ENCODE measurements around the gene XCL1. TPM values are rescaled to one million over a fixed set of nuclear protein-coding genes. Genes with fewer than 3 reads are reported as not detected.
"Not testable (repeated sequence)": the region's sequence is repeated elsewhere in the genome, so short reads cannot be mapped to it uniquely, and the experiment has no call there.

XCL1 gene
- total and polyA plus RNA-seq, 2 donors (not counting 3 experiments of a cell fraction or from before 2014, with no cell fraction given), result not detected

GRCh38 chr1:168535536-168535935, 40.9 kb upstream of the XCL1 start:
- CTCF ChIA-PET, result no interaction called here
- dilution Hi-C loops (cut with MboI; ENCODE audit: extremely low pct_ligation_motif_present, low sequenced_read_pairs) (no loop called here), intact Hi-C loops (cut with micrococcal nuclease) (no loop called here)
- Histone ChIP-seq H3K79me2 (ENCODE audit: control insufficient read depth, insufficient read depth, low read length) (no peaks in the 10 kb centered on the region), H3K27me3 (ENCODE audit: control insufficient read depth in 2 of 2, insufficient read depth in 2 of 2, low read length in 2 of 2) (no peaks in the 10 kb centered on the region), H3K9me3 (replicated peaks; ENCODE audit: control insufficient read depth, insufficient read depth, low read length) (no peaks in the 10 kb centered on the region), H3K4me1 (ENCODE audit: control insufficient read depth, extremely low read depth, insufficient read depth, low read length) (no peaks in the 10 kb centered on the region), H3K4me3 (replicated peaks in 1 of 3; ENCODE audit: insufficient read depth in 1 of 3, low read depth in 1 of 3, low read length in 3 of 3) (no peak overlapping the region), H3K27ac (ENCODE audit: insufficient read depth, low read depth, low read length) (no peak overlapping the region), H3K9me1 (replicated peaks; ENCODE audit: control insufficient read depth, extremely low read depth, insufficient read depth, low read length) (no peaks in the 10 kb centered on the region), H2AFZ (ENCODE audit: low read depth, low read length) (no peak overlapping the region), H3K4me2 (ENCODE audit: insufficient read depth, low read length) (no peak overlapping the region), H4K20me1 (replicated peaks; ENCODE audit: control insufficient read depth, extremely low read depth, insufficient read depth, low read length) (no peaks in the 10 kb centered on the region), H3K36me3 (ENCODE audit: control insufficient read depth in 2 of 2, extremely low read depth in 1 of 2, insufficient read depth in 2 of 2, low read length in 2 of 2) (no peaks in the 10 kb centered on the region), H3K9ac (replicated peaks; ENCODE audit: extremely low read depth, insufficient read depth, low read length) (no peak overlapping the region)
- DNase-seq (ENCODE audit: low read depth, low spot score) (no peak), FAIRE-seq (no peak)
- POLR2A ChIA-PET, result no interaction called here
- no TSS peak for BruUV-seq (replicated peaks)
- TF ChIP-seq MYC (IDR thresholded peaks at IDR 0.05; ENCODE audit: low read depth, low read length) (no peak), GATA2 (IDR thresholded peaks at IDR 0.05; ENCODE audit: insufficient read depth, insufficient read length, low read depth, low read length) (no peak), FOS (IDR thresholded peaks at IDR 0.05; ENCODE audit: borderline replicate concordance, insufficient read depth, low read length) (no peak), POLR2AphosphoS5 (IDR thresholded peaks at IDR 0.05; ENCODE audit: insufficient read depth, low read depth, low read length) (no peak), POLR2A (IDR thresholded peaks at IDR 0.05; ENCODE audit: low read depth, low read length) (no peak), EZH2 (IDR thresholded peaks at IDR 0.05; ENCODE audit: borderline replicate concordance, low read depth, low read length, severe bottlenecking) (no peak), JUN (IDR thresholded peaks at IDR 0.05; ENCODE audit: borderline replicate concordance, insufficient read depth, insufficient read length, low read depth) (no peak)
- TF ChIP-seq, protein P1, sequence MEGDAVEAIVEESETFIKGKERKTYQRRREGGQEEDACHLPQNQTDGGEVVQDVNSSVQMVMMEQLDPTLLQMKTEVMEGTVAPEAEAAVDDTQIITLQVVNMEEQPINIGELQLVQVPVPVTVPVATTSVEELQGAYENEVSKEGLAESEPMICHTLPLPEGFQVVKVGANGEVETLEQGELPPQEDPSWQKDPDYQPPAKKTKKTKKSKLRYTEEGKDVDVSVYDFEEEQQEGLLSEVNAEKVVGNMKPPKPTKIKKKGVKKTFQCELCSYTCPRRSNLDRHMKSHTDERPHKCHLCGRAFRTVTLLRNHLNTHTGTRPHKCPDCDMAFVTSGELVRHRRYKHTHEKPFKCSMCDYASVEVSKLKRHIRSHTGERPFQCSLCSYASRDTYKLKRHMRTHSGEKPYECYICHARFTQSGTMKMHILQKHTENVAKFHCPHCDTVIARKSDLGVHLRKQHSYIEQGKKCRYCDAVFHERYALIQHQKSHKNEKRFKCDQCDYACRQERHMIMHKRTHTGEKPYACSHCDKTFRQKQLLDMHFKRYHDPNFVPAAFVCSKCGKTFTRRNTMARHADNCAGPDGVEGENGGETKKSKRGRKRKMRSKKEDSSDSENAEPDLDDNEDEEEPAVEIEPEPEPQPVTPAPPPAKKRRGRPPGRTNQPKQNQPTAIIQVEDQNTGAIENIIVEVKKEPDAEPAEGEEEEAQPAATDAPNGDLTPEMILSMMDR (IDR thresholded peaks at IDR 0.05; ENCODE audit: extremely low read depth in 1 of 2, insufficient read depth in 1 of 2, low read depth in 1 of 2, low read length in 2 of 2), result no peak
- TF ChIP-seq, protein P2, sequence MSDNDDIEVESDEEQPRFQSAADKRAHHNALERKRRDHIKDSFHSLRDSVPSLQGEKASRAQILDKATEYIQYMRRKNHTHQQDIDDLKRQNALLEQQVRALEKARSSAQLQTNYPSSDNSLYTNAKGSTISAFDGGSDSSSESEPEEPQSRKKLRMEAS (IDR thresholded peaks at IDR 0.05; ENCODE audit: insufficient read depth, insufficient read length), result no peak

DNA sequence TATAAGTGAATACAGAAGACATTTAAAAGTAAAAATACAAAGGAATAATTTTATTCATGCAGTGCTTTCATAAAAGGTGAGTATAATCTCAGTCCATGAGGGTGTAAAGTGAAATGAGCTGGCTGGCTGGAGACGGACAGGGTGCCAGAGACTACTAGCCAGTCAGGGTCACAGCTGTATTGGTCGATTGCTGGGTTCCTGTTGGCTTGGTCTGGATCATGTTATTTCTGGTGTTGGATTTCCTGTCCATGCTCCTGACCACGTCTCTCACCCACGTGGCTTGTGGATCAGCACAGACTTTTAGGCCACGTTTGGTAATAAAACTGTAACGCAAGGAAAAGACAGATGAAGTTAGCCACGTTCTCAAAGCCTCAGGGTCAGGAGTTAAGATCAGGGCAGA, 35.6 kb upstream of the XCL1 start:
- H3K4me3 ChIP-seq (replicated peaks in 1 of 3; ENCODE audit: insufficient read depth in 1 of 3, low read depth in 1 of 3, low read length in 3 of 3); BruUV-seq (replicated peaks); DNase-seq (ENCODE audit: low read depth, low spot score); intact Hi-C loops (cut with micrococcal nuclease); H3K79me2 ChIP-seq (ENCODE audit: control insufficient read depth, insufficient read depth, low read length); FAIRE-seq; H3K4me1 ChIP-seq (ENCODE audit: control insufficient read depth, extremely low read depth, insufficient read depth, low read length); H3K36me3 ChIP-seq (ENCODE audit: control insufficient read depth in 2 of 2, extremely low read depth in 1 of 2, insufficient read depth in 2 of 2, low read length in 2 of 2); H3K27me3 ChIP-seq (ENCODE audit: control insufficient read depth in 2 of 2, insufficient read depth in 2 of 2, low read length in 2 of 2); H2AFZ ChIP-seq (ENCODE audit: low read depth, low read length); H4K20me1 ChIP-seq (replicated peaks; ENCODE audit: control insufficient read depth, extremely low read depth, insufficient read depth, low read length); CTCF ChIA-PET; dilution Hi-C loops (cut with MboI; ENCODE audit: extremely low pct_ligation_motif_present, low sequenced_read_pairs); H3K27ac ChIP-seq (ENCODE audit: insufficient read depth, low read depth, low read length); H3K4me2 ChIP-seq (ENCODE audit: insufficient read depth, low read length); H3K9me1 ChIP-seq (replicated peaks; ENCODE audit: control insufficient read depth, extremely low read depth, insufficient read depth, low read length); POLR2A ChIA-PET; H3K9ac ChIP-seq (replicated peaks; ENCODE audit: extremely low read depth, insufficient read depth, low read length); H3K9me3 ChIP-seq (replicated peaks; ENCODE audit: control insufficient read depth, insufficient read depth, low read length): not testable (repeated sequence)

- H3K79me2 ChIP-seq (ENCODE audit: control insufficient read depth, insufficient read depth, low read length); H3K4me3 ChIP-seq (replicated peaks in 1 of 3; ENCODE audit: insufficient read depth in 1 of 3, low read depth in 1 of 3, low read length in 3 of 3); H3K27ac ChIP-seq (ENCODE audit: insufficient read depth, low read depth, low read length); H3K9me3 ChIP-seq (replicated peaks; ENCODE audit: control insufficient read depth, insufficient read depth, low read length); H3K4me1 ChIP-seq (ENCODE audit: control insufficient read depth, extremely low read depth, insufficient read depth, low read length); H2AFZ ChIP-seq (ENCODE audit: low read depth, low read length); BruUV-seq (replicated peaks); H4K20me1 ChIP-seq (replicated peaks; ENCODE audit: control insufficient read depth, extremely low read depth, insufficient read depth, low read length); H3K27me3 ChIP-seq (ENCODE audit: control insufficient read depth in 2 of 2, insufficient read depth in 2 of 2, low read length in 2 of 2); H3K36me3 ChIP-seq (ENCODE audit: control insufficient read depth in 2 of 2, extremely low read depth in 1 of 2, insufficient read depth in 2 of 2, low read length in 2 of 2); FAIRE-seq; H3K4me2 ChIP-seq (ENCODE audit: insufficient read depth, low read length); intact Hi-C loops (cut with micrococcal nuclease); DNase-seq (ENCODE audit: low read depth, low spot score); H3K9me1 ChIP-seq (replicated peaks; ENCODE audit: control insufficient read depth, extremely low read depth, insufficient read depth, low read length); POLR2A ChIA-PET; dilution Hi-C loops (cut with MboI; ENCODE audit: extremely low pct_ligation_motif_present, low sequenced_read_pairs); H3K9ac ChIP-seq (replicated peaks; ENCODE audit: extremely low read depth, insufficient read depth, low read length); CTCF ChIA-PET: not testable (repeated sequence)
Measured at GRCh38 chr1:168542978-168543377, 33.4 kb upstream of the XCL1 start.

Measured in endothelial cell of umbilical vein (primary cell).